ENCODE data around the gene TOR1AIP2. TPM values are rescaled to one million over a fixed set of nuclear protein-coding genes. Genes with fewer than 3 reads are reported as not detected.
"Not testable (repeated sequence)": the region's sequence is repeated elsewhere in the genome, so short reads cannot be mapped to it uniquely, and the experiment has no call there.

TOR1AIP2 gene
- total RNA-seq, 4 donors from 2014 or later: 61.5 to 73.8 (median 68.0) TPM

GRCh38 chr1:179860652-179861051 lies 17.0 kb downstream of the TOR1AIP2 start:
- Histone ChIP-seq H3K27me3 (no peaks in the 10 kb centered on the region), H3K4me3 (no peak overlapping the region), H3K36me3 (peaks cover 0 to 56% of the 10 kb centered on the region in 2 donors), H3K27ac (no peak overlapping the region), H3K9me3 (no peaks in the 10 kb centered on the region), H3K4me1 (no peaks in the 10 kb centered on the region)
- TF ChIP-seq POLR2A (IDR thresholded peaks at IDR 0.05): no peak
- TF ChIP-seq EP300 (IDR thresholded peaks at IDR 0.05): no peak
- no peak for TF ChIP-seq POLR2AphosphoS5 (IDR thresholded peaks at IDR 0.05)
- no peak for TF ChIP-seq CTCF (IDR thresholded peaks at IDR 0.05)
- 69 to 70% methylated on average over 2 to 3 of the region's 3 CpGs for WGBS, 2 donors (ENCODE audit: low coverage in 1 of 2)
- ATAC-seq: no peak

GRCh38 chr1:179857009-179857408 lies 20.6 kb downstream of the TOR1AIP2 start:
- Histone ChIP-seq H3K9me3 (no peaks in the 10 kb centered on the region), H3K4me3 (no peak overlapping the region), H3K4me1 (no peaks in the 10 kb centered on the region), H3K27me3 (no peaks in the 10 kb centered on the region), H3K27ac (no peak overlapping the region), H3K36me3 (peaks cover 0 to 45% of the 10 kb centered on the region in 2 donors)
- 96 to 98% methylated on average over 4 of the region's 4 CpGs for WGBS, 2 donors (ENCODE audit: low coverage in 1 of 2)
- no peak for ATAC-seq
- no peak for TF ChIP-seq EP300 (IDR thresholded peaks at IDR 0.05)
- no peak for TF ChIP-seq CTCF (IDR thresholded peaks at IDR 0.05)
- no peak for TF ChIP-seq POLR2A (IDR thresholded peaks at IDR 0.05)
- TF ChIP-seq POLR2AphosphoS5 (IDR thresholded peaks at IDR 0.05): no peak

- no peak overlapping the region for H3K27ac ChIP-seq
- no peak for ATAC-seq
- no peaks in the 10 kb centered on the region for H3K4me1 ChIP-seq
- H3K4me3 ChIP-seq: no peak overlapping the region
- H3K9me3 ChIP-seq: no peaks in the 10 kb centered on the region
- WGBS, 2 donors (ENCODE audit: low coverage in 1 of 2): 88 to 100% methylated on average over 1 to 2 of the region's 2 CpGs
- peaks cover 0 to 52% of the 10 kb centered on the region in 2 donors for H3K36me3 ChIP-seq
- TF ChIP-seq POLR2AphosphoS5 (IDR thresholded peaks at IDR 0.05): no peak
- no peak for TF ChIP-seq CTCF (IDR thresholded peaks at IDR 0.05)
- no peak for TF ChIP-seq POLR2A (IDR thresholded peaks at IDR 0.05)
- no peak for TF ChIP-seq EP300 (IDR thresholded peaks at IDR 0.05)
- no peaks in the 10 kb centered on the region for H3K27me3 ChIP-seq
Observed at GRCh38 chr1:179856296-179856695, 21.3 kb downstream of the TOR1AIP2 start.

- not testable (repeated sequence) for H3K9me3 ChIP-seq, ATAC-seq, H3K4me3 ChIP-seq, H3K27me3 ChIP-seq, H3K27ac ChIP-seq, H3K4me1 ChIP-seq
- peaks cover 0 to 57% of the 10 kb centered on the region in 2 donors for H3K36me3 ChIP-seq
- WGBS, 2 donors (ENCODE audit: low coverage in 1 of 2): 96 to 97% methylated on average over 4 of the region's 4 CpGs
Observed at GRCh38 chr1:179855831-179856230, 21.8 kb downstream of the TOR1AIP2 start.

- H3K27me3 ChIP-seq: no peaks in the 10 kb centered on the region
- no peak overlapping the region for H3K4me3 ChIP-seq
- WGBS, 2 donors (ENCODE audit: low coverage in 1 of 2): 92% methylated on average over 1 of the region's 1 CpG; no CpG with 5 or more reads in 1 of the 2 donors
- TF ChIP-seq POLR2AphosphoS5 (IDR thresholded peaks at IDR 0.05) (no peak), POLR2A (IDR thresholded peaks at IDR 0.05) (no peak), CTCF (IDR thresholded peaks at IDR 0.05) (no peak), EP300 (IDR thresholded peaks at IDR 0.05) (no peak)
- no peaks in the 10 kb centered on the region for H3K4me1 ChIP-seq
- peaks cover 0 to 78% of the 10 kb centered on the region in 2 donors for H3K36me3 ChIP-seq
- no peak for ATAC-seq
- H3K9me3 ChIP-seq: no peaks in the 10 kb centered on the region
- no peak overlapping the region for H3K27ac ChIP-seq
Observed at GRCh38 chr1:179853102-179853501, 24.5 kb downstream of the TOR1AIP2 start.

All from gastroesophageal sphincter (tissue), 4 donors.